DOHH2 (cell line): ENCODE results near the gene CHCHD6.

ENCODE experiments used
- EZH2phosphoT487 ChIP-seq: fragments of 200-600 bp; sonication (generic); IDR thresholded peaks from 2 replicates; pipeline ENCODE4 v1.6.1; 2017; ENCODE audit warnings: borderline replicate concordance, mild to moderate bottlenecking, antibody characterized with exemption, low read length, moderate library complexity, mixed read lengths
- TF ChIP-seq, protein P1 (sequence below): fragments of 200-600 bp; sonication (generic); IDR thresholded peaks from one replicate; pipeline ENCODE4 v1.5.1; 2014; ENCODE audit warnings: antibody characterized with exemption, mild to moderate bottlenecking, low read depth, low read length; ENCODE audit not compliant: poor library complexity, severe bottlenecking

DNA sequence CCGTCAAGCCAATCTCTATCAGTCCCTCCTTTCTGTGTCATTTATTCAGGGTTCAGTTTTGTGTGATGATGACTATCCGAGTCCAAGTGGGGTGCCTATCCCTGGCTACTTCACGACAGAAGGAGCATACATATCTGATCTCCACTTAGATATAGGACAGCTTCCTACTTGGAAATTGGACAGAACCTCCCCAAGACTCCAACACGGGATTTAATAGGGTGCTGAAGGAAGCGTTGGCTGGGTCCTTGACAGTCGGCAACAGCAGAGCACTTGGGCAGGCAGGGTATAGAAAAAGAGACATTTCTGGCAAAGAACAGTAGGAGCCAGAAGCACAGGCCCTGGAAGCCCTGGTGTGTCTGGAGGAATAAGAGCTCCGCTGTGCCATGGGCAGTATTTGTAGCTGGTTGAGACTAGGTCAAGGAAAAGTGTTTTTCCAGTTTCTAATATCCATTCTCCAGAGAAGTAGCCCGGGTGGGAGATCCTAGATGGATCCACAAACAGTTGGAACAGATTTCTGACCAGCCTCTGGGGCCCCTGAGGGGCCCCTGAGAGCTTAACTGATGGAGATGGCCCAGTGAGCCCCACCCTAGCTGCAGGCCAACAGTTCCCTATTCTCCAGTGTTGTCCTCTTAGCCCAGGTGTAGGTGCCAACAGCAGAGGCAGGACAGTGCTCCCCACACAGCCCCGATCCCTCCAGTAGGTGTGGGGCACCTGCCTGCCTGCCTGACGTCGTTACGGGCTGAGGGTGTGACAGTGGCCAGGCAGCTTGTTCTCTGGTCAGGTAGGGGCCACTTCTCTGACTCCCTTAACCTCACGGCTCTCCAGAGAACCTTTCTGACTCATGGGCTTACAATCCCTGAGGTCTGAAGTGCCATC, 130.8 kb downstream of the CHCHD6 start:
- TF ChIP-seq, protein P1, sequence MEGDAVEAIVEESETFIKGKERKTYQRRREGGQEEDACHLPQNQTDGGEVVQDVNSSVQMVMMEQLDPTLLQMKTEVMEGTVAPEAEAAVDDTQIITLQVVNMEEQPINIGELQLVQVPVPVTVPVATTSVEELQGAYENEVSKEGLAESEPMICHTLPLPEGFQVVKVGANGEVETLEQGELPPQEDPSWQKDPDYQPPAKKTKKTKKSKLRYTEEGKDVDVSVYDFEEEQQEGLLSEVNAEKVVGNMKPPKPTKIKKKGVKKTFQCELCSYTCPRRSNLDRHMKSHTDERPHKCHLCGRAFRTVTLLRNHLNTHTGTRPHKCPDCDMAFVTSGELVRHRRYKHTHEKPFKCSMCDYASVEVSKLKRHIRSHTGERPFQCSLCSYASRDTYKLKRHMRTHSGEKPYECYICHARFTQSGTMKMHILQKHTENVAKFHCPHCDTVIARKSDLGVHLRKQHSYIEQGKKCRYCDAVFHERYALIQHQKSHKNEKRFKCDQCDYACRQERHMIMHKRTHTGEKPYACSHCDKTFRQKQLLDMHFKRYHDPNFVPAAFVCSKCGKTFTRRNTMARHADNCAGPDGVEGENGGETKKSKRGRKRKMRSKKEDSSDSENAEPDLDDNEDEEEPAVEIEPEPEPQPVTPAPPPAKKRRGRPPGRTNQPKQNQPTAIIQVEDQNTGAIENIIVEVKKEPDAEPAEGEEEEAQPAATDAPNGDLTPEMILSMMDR = no peak
- TF ChIP-seq EZH2phosphoT487 = no peak
